HepG2 (cell line): ENCODE measurements around the gene MAN2A1. TPM values are rescaled to one million over a fixed set of nuclear protein-coding genes. Genes with fewer than 3 reads are reported as not detected.
A peak's percentile ranks its signal among the peaks of the same experiment; 100 is the strongest.

Source experiments
- ARID2 ChIP-seq: sonication (generic); formaldehyde crosslinking; IDR thresholded peaks from 2 replicates; pipeline ENCODE4 v1.8.1; 2022; ENCODE audit warnings: mild to moderate bottlenecking, missing genetic modification reagents, borderline replicate concordance
- BCL3 ChIP-seq: sonication (generic); formaldehyde crosslinking; IDR thresholded peaks from 2 replicates; pipeline ENCODE4 v1.5.1; 2020; ENCODE audit warnings: mild to moderate bottlenecking, missing genetic modification reagents, moderate library complexity
- DDIT3 ChIP-seq: sonication (generic); formaldehyde crosslinking; IDR thresholded peaks from 2 replicates; pipeline ENCODE4 v1.4.0; 2020; ENCODE audit warnings: mild to moderate bottlenecking, missing genetic modification reagents
- DZIP1 ChIP-seq: sonication (generic); formaldehyde crosslinking; IDR thresholded peaks from 2 replicates; pipeline ENCODE4 v1.5.0; 2020; ENCODE audit warnings: mild to moderate bottlenecking, missing genetic modification reagents
- GMEB2 ChIP-seq: IDR thresholded peaks from 2 replicates; pipeline ENCODE4 v1.6.1; 2016; ENCODE audit warnings: missing biosample characterization, missing genetic modification reagents, low read depth
- KAT7 ChIP-seq: IDR thresholded peaks from 2 replicates; pipeline ENCODE4 v1.6.1; 2018; ENCODE audit warnings: borderline replicate concordance, missing compliant biosample characterization
- KAT8 ChIP-seq: IDR thresholded peaks from 2 replicates; pipeline ENCODE4 v1.6.1; 2016; ENCODE audit warnings: missing genetic modification reagents, missing compliant biosample characterization
- KDM4B ChIP-seq: sonication (generic); formaldehyde crosslinking; IDR thresholded peaks from 2 replicates; pipeline ENCODE4 v1.4.0; 2020; ENCODE audit warnings: missing genetic modification reagents
- KLF13 ChIP-seq: sonication (generic); formaldehyde crosslinking; IDR thresholded peaks from 2 replicates; pipeline ENCODE4 v1.4.0; 2020; ENCODE audit warnings: mild to moderate bottlenecking, missing genetic modification reagents
- MEIS1 ChIP-seq: sonication (generic); formaldehyde crosslinking; IDR thresholded peaks from 2 replicates; pipeline ENCODE4 v1.9.0; 2021; ENCODE audit warnings: mild to moderate bottlenecking, missing genetic modification reagents, moderate library complexity, borderline replicate concordance
- NCOA5 ChIP-seq: sonication (generic); formaldehyde crosslinking; IDR thresholded peaks from 2 replicates; pipeline ENCODE4 v1.4.0; 2020; ENCODE audit warnings: missing genetic modification reagents
- POGZ ChIP-seq: sonication (generic); formaldehyde crosslinking; IDR thresholded peaks from 2 replicates; pipeline ENCODE4 v1.4.0; 2020; ENCODE audit warnings: mild to moderate bottlenecking, missing genetic modification reagents
- SCMH1 ChIP-seq: sonication (generic); formaldehyde crosslinking; IDR thresholded peaks from 2 replicates; pipeline ENCODE4 v1.9.0; 2021; ENCODE audit warnings: missing genetic modification reagents, mild to moderate bottlenecking, borderline replicate concordance
- SPEN ChIP-seq: sonication (generic); formaldehyde crosslinking; IDR thresholded peaks from 2 replicates; pipeline ENCODE4 v1.5.1; 2020; ENCODE audit warnings: low read depth, mild to moderate bottlenecking, missing genetic modification reagents
- TBL1XR1 ChIP-seq: fragments of 150-350 bp; IDR thresholded peaks from 2 replicates; pipeline ENCODE4 v1.6.1; 2014; ENCODE audit warnings: borderline replicate concordance, low read length; ENCODE audit not compliant: partially characterized antibody
- TBX3 ChIP-seq: fragments of 450-650 bp; IDR thresholded peaks from 2 replicates; pipeline ENCODE4 v1.6.1; 2017; ENCODE audit warnings: antibody characterized with exemption, mild to moderate bottlenecking, inconsistent platforms, borderline replicate concordance
- TOE1 ChIP-seq: sonication (generic); formaldehyde crosslinking; IDR thresholded peaks from 2 replicates; pipeline ENCODE4 v1.4.0; 2020; ENCODE audit warnings: mild to moderate bottlenecking, missing genetic modification reagents
- ZFP36L2 ChIP-seq: sonication (generic); formaldehyde crosslinking; IDR thresholded peaks from 2 replicates; pipeline ENCODE4 v1.4.0; 2020; ENCODE audit warnings: missing genetic modification reagents
- ZKSCAN1 ChIP-seq: fragments of 150-350 bp; IDR thresholded peaks from 2 replicates; pipeline ENCODE4 v1.6.1; 2014; ENCODE audit warnings: low read length
- ZNF232 ChIP-seq: sonication (generic); formaldehyde crosslinking; IDR thresholded peaks from 2 replicates; pipeline ENCODE4 v1.4.0; 2020; ENCODE audit warnings: missing genetic modification reagents, borderline replicate concordance
- ZNF264 ChIP-seq: sonication (generic); formaldehyde crosslinking; IDR thresholded peaks from 2 replicates; pipeline ENCODE4 v1.4.0; 2020; ENCODE audit warnings: missing genetic modification reagents
- ZNF282 ChIP-seq: fragments of 450-650 bp; IDR thresholded peaks from 2 replicates; pipeline ENCODE4 v1.6.1; 2018; ENCODE audit not compliant: partially characterized antibody
- ZNF350 ChIP-seq: sonication (generic); formaldehyde crosslinking; IDR thresholded peaks from 2 replicates; pipeline ENCODE4 v1.4.0; 2020; ENCODE audit warnings: mild to moderate bottlenecking, low read depth, missing genetic modification reagents, borderline replicate concordance
- ZNF607 ChIP-seq: sonication (generic); formaldehyde crosslinking; IDR thresholded peaks from 2 replicates; pipeline ENCODE4 v1.5.1; 2020; ENCODE audit warnings: missing genetic modification reagents, mild to moderate bottlenecking, borderline replicate concordance
- ZNF775 ChIP-seq: sonication (generic); formaldehyde crosslinking; IDR thresholded peaks from 2 replicates; pipeline ENCODE4 v1.4.0; 2020; ENCODE audit warnings: missing genetic modification reagents, mild to moderate bottlenecking, moderate library complexity, borderline replicate concordance
- ZNF83 ChIP-seq: sonication (generic); formaldehyde crosslinking; IDR thresholded peaks from 2 replicates; pipeline ENCODE4 v1.4.0; 2020; ENCODE audit warnings: missing genetic modification reagents, mild to moderate bottlenecking, borderline replicate concordance
- ZNF878 ChIP-seq: sonication (generic); formaldehyde crosslinking; IDR thresholded peaks from 2 replicates; pipeline ENCODE4 v1.8.1; 2023; ENCODE audit warnings: mild to moderate bottlenecking, missing genetic modification reagents, moderate library complexity
- ZNF879 ChIP-seq: sonication (generic); formaldehyde crosslinking; IDR thresholded peaks from 2 replicates; pipeline ENCODE4 v1.8.1; 2023; ENCODE audit warnings: missing genetic modification reagents
- polyA plus RNA-seq, 8 experiments: library from polyadenylated mRNA; depleted of rRNA in 3 of 8; stranded (reverse) in 7 of 8; unstranded in 1 of 8; fragments of >200 nt; fragmentation: Illumina TruSeq in 4 of 8; extraction: Trizol in 4 of 8; gene quantifications; 2 replicates each; pipeline versions ENCODE4 v1.2.1 to v1.2.3, GENCODE V29; 2011 to 2016; ENCODE audit warnings: low read depth in 4 of 8, missing spikeins in 1 of 8, mixed read lengths in 1 of 8; ENCODE audit not compliant: insufficient read depth in 1 of 8
- total RNA-seq, 5 experiments: library from RNA; depleted of rRNA; stranded (reverse); fragments of >200 nt; fragmentation: Illumina TruSeq; extraction: Trizol; gene quantifications; 2 replicates each; pipeline ENCODE4 v1.2.3, GENCODE V29; 2016; ENCODE audit warnings: low read depth in 1 of 5

Gene MAN2A1
- total and polyA plus RNA-seq, 2 of the 13 experiments (the other 11 are each of a cell fraction or from before 2014, with no cell fraction given): 56.2 to 80.5 TPM

GRCh38 chr5:109901628-109901981 is 211.9 kb downstream of the MAN2A1 start (continued):
- TF ChIP-seq DDIT3 (CRISPR knock-in tag) (no peak), KAT8 (0 out of 2 replicates have a peak, but pooled peaks have one; percentile 12), ZNF83 (CRISPR knock-in tag) (no peak), TBX3 (no peak), BCL3 (CRISPR knock-in tag) (no peak), ZKSCAN1 (no peak), TBL1XR1 (no peak), NCOA5 (CRISPR knock-in tag) (no peak), ARID2 (no peak), SPEN (CRISPR knock-in tag) (0 out of 2 replicates have a peak, but pooled peaks have one; percentile 1), ZNF282 (no peak), ZNF878 (0 out of 2 replicates have a peak, but pooled peaks have one; percentile 13), POGZ (CRISPR knock-in tag) (no peak), GMEB2 (CRISPR knock-in tag) (no peak), SCMH1 (no peak), ZNF232 (no peak), ZNF350 (CRISPR knock-in tag) (no peak), ZNF775 (CRISPR knock-in tag) (no peak), KLF13 (CRISPR knock-in tag) (no peak), DZIP1 (CRISPR knock-in tag) (no peak), KAT7 (0 out of 2 replicates have a peak, but pooled peaks have one; percentile 42), ZFP36L2 (CRISPR knock-in tag) (no peak), MEIS1 (peak; percentile 2; the same call in 1 of the 2 replicates), KDM4B (CRISPR knock-in tag) (no peak), ZNF264 (CRISPR knock-in tag) (0 out of 2 replicates have a peak, but pooled peaks have one; percentile 0), ZNF879 (no peak), TOE1 (CRISPR knock-in tag) (no peak), ZNF607 (CRISPR knock-in tag) (no peak)
